RWPE2 (cell line): ENCODE measurements around the gene NOX4.
"Not testable (repeated sequence)": the region's sequence is repeated elsewhere in the genome, so short reads cannot be mapped to it uniquely, and the experiment has no call there.

ENCODE experiments used
- ATAC-seq: fragments of 200-7000 bp; cut with Tn5 transposase; 3 replicates; pipeline ENCODE4 v1.9.1; 2021; ENCODE audit warnings: low read depth
- DNase-seq: peaks from one replicate; pipeline ENCODE4 v3.0.0-alpha.2; 2020; ENCODE audit warnings: low spot score
- H3K27ac ChIP-seq: fragments of 450-650 bp; 2 replicates; pipeline ENCODE4 v1.5.1; 2017; ENCODE audit warnings: mild to moderate bottlenecking; ENCODE audit not compliant: poor library complexity, severe bottlenecking
- H3K27me3 ChIP-seq: fragments of 250-450 bp; sonication (Bioruptor Pico); 2 replicates; pipeline ENCODE4 v1.5.1; 2021; ENCODE audit warnings: mild to moderate bottlenecking, moderate library complexity; ENCODE audit not compliant: insufficient read depth, poor library complexity, severe bottlenecking
- H3K36me3 ChIP-seq: fragments of 250-450 bp; sonication (Bioruptor Pico); 2 replicates; pipeline ENCODE4 v1.5.1; 2020; ENCODE audit warnings: low read depth, mild to moderate bottlenecking, moderate library complexity
- H3K4me1 ChIP-seq: fragments of 250-450 bp; sonication (Bioruptor Pico); 2 replicates; pipeline ENCODE4 v1.5.1; 2021; ENCODE audit warnings: mild to moderate bottlenecking, moderate library complexity; ENCODE audit not compliant: insufficient read depth, poor library complexity, severe bottlenecking
- H3K4me3 ChIP-seq: fragments of 250-450 bp; sonication (Bioruptor Pico); 2 replicates; pipeline ENCODE4 v1.5.1; 2021; ENCODE audit warnings: mild to moderate bottlenecking, moderate library complexity; ENCODE audit not compliant: severe bottlenecking
- H3K9me3 ChIP-seq: fragments of 250-450 bp; sonication (Bioruptor Pico); 2 replicates; pipeline ENCODE4 v1.5.1; 2021; ENCODE audit warnings: mild to moderate bottlenecking, moderate library complexity; ENCODE audit not compliant: severe bottlenecking
- CTCF ChIP-seq: fragments of 450-650 bp; IDR thresholded peaks from one replicate; pipeline ENCODE4 v1.5.1; 2017; ENCODE audit warnings: mild to moderate bottlenecking, moderate library complexity; ENCODE audit not compliant: poor library complexity, severe bottlenecking

Gene NOX4

GRCh38 chr11:89361734-89362133, 129.4 kb downstream of the NOX4 start:
- no peak for TF ChIP-seq CTCF
- H3K27ac ChIP-seq, result no peak overlapping the region
- ATAC-seq, result no peak
- no peak overlapping the region for H3K4me3 ChIP-seq
- H3K36me3 ChIP-seq, result no peaks in the 10 kb centered on the region
- no peaks in the 10 kb centered on the region for H3K27me3 ChIP-seq
- H3K9me3 ChIP-seq, result no peaks in the 10 kb centered on the region
- no peaks in the 10 kb centered on the region for H3K4me1 ChIP-seq
- no peak for DNase-seq

- H3K36me3 ChIP-seq, H3K4me1 ChIP-seq, H3K27me3 ChIP-seq, ATAC-seq, H3K9me3 ChIP-seq, H3K27ac ChIP-seq, DNase-seq, H3K4me3 ChIP-seq: not testable (repeated sequence)
These were observed 132.0 kb downstream of the NOX4 start for GRCh38 chr11:89359208-89359607.

- H3K36me3 ChIP-seq, result no peaks in the 10 kb centered on the region
- H3K27ac ChIP-seq, result no peak overlapping the region
- no peak overlapping the region for H3K4me3 ChIP-seq
- DNase-seq (no peak), ATAC-seq (no peak)
- H3K27me3 ChIP-seq, result no peaks in the 10 kb centered on the region
- H3K4me1 ChIP-seq, result peaks cover 7% of the 10 kb centered on the region
- no peak for TF ChIP-seq CTCF
- H3K9me3 ChIP-seq, result no peaks in the 10 kb centered on the region
These were observed 132.4 kb downstream of the NOX4 start for GRCh38 chr11:89358761-89359160.

GRCh38 chr11:89355646-89356045, 135.5 kb downstream of the NOX4 start:
- no peaks in the 10 kb centered on the region for H3K9me3 ChIP-seq
- no peaks in the 10 kb centered on the region for H3K27me3 ChIP-seq
- TF ChIP-seq CTCF, result no peak
- peaks cover 7% of the 10 kb centered on the region for H3K4me1 ChIP-seq
- H3K36me3 ChIP-seq, result no peaks in the 10 kb centered on the region
- H3K4me3 ChIP-seq, result no peak overlapping the region
- H3K27ac ChIP-seq, result no peak overlapping the region
- ATAC-seq (peak; percentile 60; the same call in 2 of the 3 replicates), DNase-seq (no peak)

- not testable (repeated sequence) for H3K4me3 ChIP-seq, ATAC-seq, H3K36me3 ChIP-seq, H3K27me3 ChIP-seq, DNase-seq, H3K9me3 ChIP-seq, H3K27ac ChIP-seq, H3K4me1 ChIP-seq
These were observed 136.7 kb downstream of the NOX4 start for GRCh38 chr11:89354513-89354912.

GRCh38 chr11:89347071-89347470, 144.1 kb downstream of the NOX4 start:
- TF ChIP-seq CTCF, result no peak
- ATAC-seq, result no peak
- DNase-seq, result no peak
- Histone ChIP-seq H3K36me3 (no peaks in the 10 kb centered on the region), H3K4me3 (no peak overlapping the region), H3K4me1 (no peaks in the 10 kb centered on the region), H3K27me3 (no peaks in the 10 kb centered on the region), H3K9me3 (no peaks in the 10 kb centered on the region), H3K27ac (no peak overlapping the region)
